Hepatocyte (in vitro differentiated cells): ENCODE measurements around the gene GALNT14. TPM values are rescaled to one million over a fixed set of nuclear protein-coding genes. Genes with fewer than 3 reads are reported as not detected.

ENCODE experiments used
- DNase-seq: peaks from one replicate; pipeline ENCODE4 v3.0.0-alpha.2; 2016; ENCODE audit warnings: low spot score
- H2AFZ ChIP-seq: fragments of 200-600 bp; sonication (generic); 2 replicates; pipeline ENCODE4 v1.6.0; 2016; ENCODE audit warnings: antibody characterized with exemption, mild to moderate bottlenecking
- H3K27ac ChIP-seq: fragments of 200-600 bp; sonication (generic); 2 replicates; pipeline ENCODE4 v1.5.1; 2016; ENCODE audit warnings: mild to moderate bottlenecking
- H3K27me3 ChIP-seq: fragments of 200-600 bp; sonication (generic); 2 replicates; pipeline ENCODE4 v1.6.1; 2016
- H3K36me3 ChIP-seq: fragments of 200-600 bp; sonication (generic); replicated peaks from 2 replicates; pipeline ENCODE4 v1.5.1; 2016; ENCODE audit warnings: low read depth; ENCODE audit not compliant: insufficient read depth
- H3K4me1 ChIP-seq: fragments of 200-600 bp; sonication (generic); 2 replicates; pipeline ENCODE4 v1.5.1; 2016; ENCODE audit warnings: mild to moderate bottlenecking, moderate library complexity; ENCODE audit not compliant: insufficient read depth
- H3K4me2 ChIP-seq: fragments of 200-600 bp; sonication (generic); 2 replicates; pipeline ENCODE4 v1.6.0; 2016
- H3K4me3 ChIP-seq: fragments of 200-600 bp; sonication (generic); 2 replicates; pipeline ENCODE4 v1.5.1; 2016; ENCODE audit warnings: mild to moderate bottlenecking
- H3K79me2 ChIP-seq: fragments of 200-600 bp; sonication (generic); 2 replicates; pipeline ENCODE4 v1.6.0; 2017; ENCODE audit warnings: mild to moderate bottlenecking
- H3K9me2 ChIP-seq: fragments of 200-600 bp; sonication (generic); replicated peaks from 2 replicates; pipeline ENCODE4 v1.6.0; 2017; ENCODE audit warnings: mild to moderate bottlenecking; ENCODE audit not compliant: insufficient read depth
- H3K9me3 ChIP-seq: fragments of 200-600 bp; sonication (generic); 2 replicates; pipeline ENCODE4 v1.5.1; 2016; ENCODE audit warnings: low read depth, mild to moderate bottlenecking
- H4K20me1 ChIP-seq: fragments of 200-600 bp; sonication (generic); 2 replicates; pipeline ENCODE4 v1.6.0; 2016; ENCODE audit warnings: mild to moderate bottlenecking; ENCODE audit not compliant: insufficient read depth, poor library complexity, severe bottlenecking
- CTCF ChIP-seq: fragments of 200-600 bp; sonication (generic); IDR thresholded peaks from 2 replicates; pipeline ENCODE4 v1.5.1; 2016; ENCODE audit warnings: antibody characterized with exemption, mild to moderate bottlenecking; ENCODE audit not compliant: poor library complexity
- EZH2 ChIP-seq: fragments of 200-600 bp; sonication (generic); IDR thresholded peaks from 2 replicates; pipeline ENCODE4 v1.6.1; 2016; ENCODE audit warnings: antibody characterized with exemption, mild to moderate bottlenecking, borderline replicate concordance
- EZH2phosphoT487 ChIP-seq: fragments of 200-600 bp; sonication (generic); IDR thresholded peaks from one replicate; pipeline ENCODE4 v1.6.1; 2018; ENCODE audit warnings: antibody characterized with exemption, mild to moderate bottlenecking, low read depth, moderate library complexity; ENCODE audit not compliant: unreplicated experiment, severe bottlenecking
- WGBS: methylation state at CpG from one replicate; pipeline ENCODE4 v1.1.6; 2016; ENCODE audit warnings: low lambda C conversion rate; ENCODE audit errors: missing lambda C conversion rate; 5-methylcytosine and 5-hydroxymethylcytosine counted together
- polyA plus RNA-seq: library from polyadenylated mRNA; unstranded; fragments of >200 nt; fragmentation: Nextera tagmentation; extraction: Ambion mirVana; gene quantifications from 2 replicates; pipeline ENCODE4 v1.2.1, GENCODE V29; 2016
- total RNA-seq: library from RNA; depleted of rRNA; stranded (reverse); fragments of >200 nt; gene quantifications from 2 replicates; pipeline ENCODE4 v1.2.3, GENCODE V29; 2014

Gene GALNT14
- total and polyA plus RNA-seq, 2 experiments from 2014 or later: 2.2 to 2.9 TPM

GRCh38 chr2:31058096-31059035 is 79.9 kb downstream of the GALNT14 start:
- H3K9me3 ChIP-seq: no peaks in the 10 kb centered on the region
- TF ChIP-seq EZH2phosphoT487: no peak
- TF ChIP-seq CTCF: no peak
- no peak for TF ChIP-seq EZH2
- peaks cover 4% of the 10 kb centered on the region for H3K4me1 ChIP-seq
- no peak overlapping the region for H3K4me2 ChIP-seq
- H3K4me3 ChIP-seq: no peak overlapping the region
- H3K36me3 ChIP-seq: no peaks in the 10 kb centered on the region
- no peaks in the 10 kb centered on the region for H3K79me2 ChIP-seq
- 87% methylated on average over 13 of the region's 13 CpGs for WGBS
- no peaks in the 10 kb centered on the region for H3K9me2 ChIP-seq
- DNase-seq: no peak
- H3K27ac ChIP-seq: no peak overlapping the region
- no peak overlapping the region for H2AFZ ChIP-seq
- H3K27me3 ChIP-seq: no peaks in the 10 kb centered on the region
- H4K20me1 ChIP-seq: no peaks in the 10 kb centered on the region

GRCh38 chr2:31057691-31058090 is 80.5 kb downstream of the GALNT14 start:
- no peaks in the 10 kb centered on the region for H3K27me3 ChIP-seq
- no peaks in the 10 kb centered on the region for H3K9me2 ChIP-seq
- H2AFZ ChIP-seq: no peak overlapping the region
- H3K4me1 ChIP-seq: peaks cover 4% of the 10 kb centered on the region
- H3K4me3 ChIP-seq: no peak overlapping the region
- TF ChIP-seq EZH2phosphoT487: no peak
- TF ChIP-seq CTCF: no peak
- TF ChIP-seq EZH2: no peak
- H3K36me3 ChIP-seq: no peaks in the 10 kb centered on the region
- H3K79me2 ChIP-seq: no peaks in the 10 kb centered on the region
- no peak overlapping the region for H3K4me2 ChIP-seq
- H3K9me3 ChIP-seq: no peaks in the 10 kb centered on the region
- no peak for DNase-seq
- H3K27ac ChIP-seq: no peak overlapping the region
- no peaks in the 10 kb centered on the region for H4K20me1 ChIP-seq
- WGBS: 88% methylated on average over 3 of the region's 3 CpGs

GRCh38 chr2:31055938-31056337 is 82.3 kb downstream of the GALNT14 start:
- no peaks in the 10 kb centered on the region for H4K20me1 ChIP-seq
- H3K9me2 ChIP-seq: no peaks in the 10 kb centered on the region
- no peak overlapping the region for H3K4me2 ChIP-seq
- no peaks in the 10 kb centered on the region for H3K27me3 ChIP-seq
- no peak for DNase-seq
- H3K9me3 ChIP-seq: no peaks in the 10 kb centered on the region
- no peaks in the 10 kb centered on the region for H3K79me2 ChIP-seq
- H2AFZ ChIP-seq: no peak overlapping the region
- peaks cover 4% of the 10 kb centered on the region for H3K4me1 ChIP-seq
- H3K4me3 ChIP-seq: no peak overlapping the region
- 95% methylated on average over 6 of the region's 6 CpGs for WGBS
- no peaks in the 10 kb centered on the region for H3K36me3 ChIP-seq
- TF ChIP-seq EZH2 (no peak), EZH2phosphoT487 (no peak), CTCF (no peak)
- no peak overlapping the region for H3K27ac ChIP-seq
